AG04450 (cell line): ENCODE measurements around the gene NCLN. TPM values are rescaled to one million over a fixed set of nuclear protein-coding genes. Genes with fewer than 3 reads are reported as not detected.
A peak's percentile ranks its signal among the peaks of the same experiment; 100 is the strongest.
"Not testable (repeated sequence)": the region's sequence is repeated elsewhere in the genome, so short reads cannot be mapped to it uniquely, and the experiment has no call there.

Experiments used
- CTCF ChIA-PET: fragments of 300-600, 350-600 bp; formaldehyde crosslinking; extraction: SDS; loops from one replicate; lab custom pipeline; 2022; ENCODE audit warnings: antibody characterized with exemption, inconsistent platforms; lab: Charles Lee
- POLR2A ChIA-PET: fragments of 350-600 bp; formaldehyde crosslinking; extraction: SDS; loops from one replicate; lab custom pipeline; 2021; ENCODE audit warnings: antibody characterized with exemption, inconsistent platforms; lab: Yijun Ruan, JAX
- DNase-seq: peaks from one replicate; pipeline ENCODE4 v3.0.0-alpha.2; 2011; ENCODE audit warnings: low read depth, low spot score
- H3K27ac ChIP-seq: one replicate; pipeline ENCODE4 v1.5.1; 2012; ENCODE audit warnings: low read depth, low read length, control low read depth
- H3K27me3 ChIP-seq: one replicate; pipeline ENCODE4 v1.6.0; 2012; ENCODE audit warnings: low read length; ENCODE audit not compliant: control insufficient read depth, insufficient read depth
- H3K4me3 ChIP-seq: 2 replicates; pipeline ENCODE4 v1.5.1; 2011; ENCODE audit warnings: mild to moderate bottlenecking, low read depth, low read length, control low read depth
- H3K9me3 ChIP-seq: 2 replicates; pipeline ENCODE4 v1.5.1; 2012; ENCODE audit warnings: low read length; ENCODE audit not compliant: control insufficient read depth, insufficient read depth
- polyA plus RNA-seq: library from polyadenylated mRNA; depleted of rRNA; stranded (reverse); fragments of >200 nt; gene quantifications from 2 replicates; pipeline ENCODE4 v1.2.3, GENCODE V29; 2011
- TF ChIP-seq, protein P1 (sequence below): IDR thresholded peaks from 2 replicates; pipeline ENCODE4 v1.5.1; 2011; ENCODE audit warnings: low read depth, low read length, control low read depth, inconsistent platforms

NCLN gene
- polyA plus RNA-seq, 1 experiment: 27.1 TPM

DNA sequence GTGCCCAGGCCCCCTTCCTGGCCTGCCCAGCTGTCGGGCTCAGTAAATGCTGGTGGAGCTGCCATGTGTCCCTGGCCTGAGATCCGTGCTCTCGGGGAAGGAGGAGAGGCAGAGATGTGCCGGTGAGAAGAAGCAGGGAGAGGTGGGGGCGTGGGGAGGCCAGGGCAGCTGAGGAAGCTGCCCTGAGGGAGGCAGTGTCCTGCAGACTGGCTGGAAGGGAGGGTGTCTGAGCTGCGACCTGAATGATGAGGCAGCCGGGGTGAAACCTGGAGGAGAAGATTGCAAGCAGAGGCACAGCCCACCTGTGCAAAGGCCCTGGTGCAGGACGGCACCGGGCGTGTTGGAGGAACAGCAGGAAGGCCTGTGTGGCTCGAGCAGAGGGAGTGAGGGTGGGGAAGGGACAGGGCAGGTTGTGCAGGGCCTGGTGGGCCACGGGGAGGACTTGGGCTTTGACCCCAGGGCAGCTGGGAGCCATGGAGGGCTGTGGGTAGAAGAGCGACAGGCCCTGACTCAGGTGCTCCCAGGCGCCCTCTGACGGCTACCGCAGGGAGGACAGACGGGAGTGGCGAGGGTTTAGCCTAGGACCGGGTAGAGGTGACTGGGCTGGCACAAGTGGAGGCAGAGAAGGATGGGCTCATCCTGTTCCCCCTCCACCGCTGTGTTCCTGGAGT, 24.8 kb downstream of the NCLN start:
- POLR2A ChIA-PET: interaction anchor here (1.0 kb wide), 1 partner anchor 260 kb away, joined by 3 read pairs; no protein-coding TSS in a partner anchor
- TF ChIP-seq, protein P1, sequence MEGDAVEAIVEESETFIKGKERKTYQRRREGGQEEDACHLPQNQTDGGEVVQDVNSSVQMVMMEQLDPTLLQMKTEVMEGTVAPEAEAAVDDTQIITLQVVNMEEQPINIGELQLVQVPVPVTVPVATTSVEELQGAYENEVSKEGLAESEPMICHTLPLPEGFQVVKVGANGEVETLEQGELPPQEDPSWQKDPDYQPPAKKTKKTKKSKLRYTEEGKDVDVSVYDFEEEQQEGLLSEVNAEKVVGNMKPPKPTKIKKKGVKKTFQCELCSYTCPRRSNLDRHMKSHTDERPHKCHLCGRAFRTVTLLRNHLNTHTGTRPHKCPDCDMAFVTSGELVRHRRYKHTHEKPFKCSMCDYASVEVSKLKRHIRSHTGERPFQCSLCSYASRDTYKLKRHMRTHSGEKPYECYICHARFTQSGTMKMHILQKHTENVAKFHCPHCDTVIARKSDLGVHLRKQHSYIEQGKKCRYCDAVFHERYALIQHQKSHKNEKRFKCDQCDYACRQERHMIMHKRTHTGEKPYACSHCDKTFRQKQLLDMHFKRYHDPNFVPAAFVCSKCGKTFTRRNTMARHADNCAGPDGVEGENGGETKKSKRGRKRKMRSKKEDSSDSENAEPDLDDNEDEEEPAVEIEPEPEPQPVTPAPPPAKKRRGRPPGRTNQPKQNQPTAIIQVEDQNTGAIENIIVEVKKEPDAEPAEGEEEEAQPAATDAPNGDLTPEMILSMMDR: peak; percentile 70
- Histone ChIP-seq H3K9me3 (no peaks in the 10 kb centered on the region; the same call in 1 of the 2 replicates), H3K27me3 (no peaks in the 10 kb centered on the region), H3K27ac (no peak overlapping the region), H3K4me3 (no peak overlapping the region)
- no peak for DNase-seq
- CTCF ChIA-PET: interaction anchor here (0.6 to 1.2 kb wide), 3 partner anchors 248 to 286 kb away, joined by 3 to 10 read pairs (median 4); no protein-coding TSS in a partner anchor

DNA sequence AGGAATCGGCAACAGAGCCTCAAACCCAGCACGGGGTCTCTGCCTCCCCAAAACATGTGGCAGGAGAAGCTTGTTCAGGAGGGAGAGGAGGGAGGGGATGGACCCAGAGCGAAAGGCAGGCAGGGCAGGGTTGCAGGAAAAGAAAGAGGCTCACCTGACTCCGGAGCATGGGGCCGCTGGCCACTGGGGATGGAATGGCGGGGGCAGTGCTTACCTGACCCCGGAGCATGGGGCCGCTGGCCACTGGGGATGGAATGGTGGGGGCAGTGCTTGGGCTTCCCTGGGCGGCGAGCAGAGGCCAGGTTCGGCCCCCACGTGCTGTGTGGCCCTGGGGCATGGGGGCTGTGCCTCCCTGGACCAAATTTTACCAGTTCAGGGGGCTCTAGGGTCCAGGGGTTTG, 25.5 kb downstream of the NCLN start:
- TF ChIP-seq, protein P1: no peak
- Histone ChIP-seq H3K27me3 (no peaks in the 10 kb centered on the region), H3K4me3 (no peak overlapping the region), H3K27ac (no peak overlapping the region), H3K9me3 (no peaks in the 10 kb centered on the region; the same call in 1 of the 2 replicates)
- no peak for DNase-seq
- CTCF ChIA-PET: interaction anchor here (0.7 to 0.8 kb wide), 3 partner anchors 249 to 916 kb away, joined by 3 read pairs; no protein-coding TSS in a partner anchor
- POLR2A ChIA-PET: interaction anchor here (1.0 kb wide), 1 partner anchor 261 kb away, joined by 3 read pairs; no protein-coding TSS in a partner anchor

DNA sequence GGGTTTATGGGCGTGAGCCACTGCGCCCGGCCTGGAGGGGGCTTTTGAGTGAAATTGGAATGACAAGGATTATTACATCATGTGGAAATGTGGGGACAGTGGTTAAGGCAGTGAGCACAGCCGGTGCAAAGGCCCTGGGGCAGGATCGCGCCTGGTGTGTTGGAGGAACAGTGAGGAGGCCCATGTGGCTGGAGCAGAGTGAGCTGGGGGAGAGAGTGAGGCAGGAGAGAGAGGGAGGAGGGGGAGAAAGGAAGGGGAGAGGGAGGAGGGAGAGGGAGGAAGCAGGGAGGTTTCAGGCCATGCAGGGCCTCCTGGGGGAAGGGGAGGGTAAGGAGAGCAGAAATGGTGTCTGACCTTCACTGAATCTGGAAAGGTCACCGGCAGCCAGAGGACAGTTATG, 27.4 kb downstream of the NCLN start:
- no peaks in the 10 kb centered on the region for H3K27me3 ChIP-seq
- no peak for DNase-seq
- H3K27ac ChIP-seq: no peak overlapping the region
- H3K4me3 ChIP-seq: no peak overlapping the region
- ChIA-PET POLR2A (no interaction called here), CTCF (interaction anchor here (0.6 kb wide), 2 partner anchors 92 to 262 kb away, joined by 3 to 7 read pairs; no protein-coding TSS in a partner anchor)
- no peaks in the 10 kb centered on the region; the same call in 1 of the 2 replicates for H3K9me3 ChIP-seq
- TF ChIP-seq, protein P1: no peak

DNA sequence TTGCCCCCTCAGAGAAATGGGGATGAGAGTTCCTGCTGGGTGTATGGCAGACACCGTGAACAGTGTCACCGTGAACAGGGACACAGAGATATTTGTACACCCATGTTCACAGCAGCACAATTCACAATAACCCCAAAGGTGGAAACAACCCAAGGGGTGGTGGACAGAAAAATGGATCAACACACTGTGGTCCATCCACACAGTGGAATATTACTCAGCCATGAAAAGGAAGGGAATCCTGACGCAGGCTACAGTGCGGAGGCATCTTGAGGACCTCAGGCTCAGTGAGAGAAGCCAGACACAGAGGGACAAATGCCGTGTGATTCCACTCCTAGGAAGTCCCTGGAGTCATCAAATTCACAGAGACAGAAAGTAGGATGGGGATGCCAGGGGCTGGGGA, 31.1 kb downstream of the NCLN start:
- Histone ChIP-seq H3K27ac (no peak overlapping the region), H3K4me3 (no peak overlapping the region), H3K27me3 (no peaks in the 10 kb centered on the region), H3K9me3 (no peaks in the 10 kb centered on the region; the same call in 1 of the 2 replicates)
- ChIA-PET POLR2A (interaction anchor here (0.7 kb wide), 1 partner anchor 75 kb away, joined by 7 read pairs; no protein-coding TSS in a partner anchor), CTCF (interaction anchor here (1.1 kb wide), 1 partner anchor 266 kb away, joined by 5 read pairs; no protein-coding TSS in a partner anchor)
- TF ChIP-seq, protein P1: no peak
- no peak for DNase-seq

DNA sequence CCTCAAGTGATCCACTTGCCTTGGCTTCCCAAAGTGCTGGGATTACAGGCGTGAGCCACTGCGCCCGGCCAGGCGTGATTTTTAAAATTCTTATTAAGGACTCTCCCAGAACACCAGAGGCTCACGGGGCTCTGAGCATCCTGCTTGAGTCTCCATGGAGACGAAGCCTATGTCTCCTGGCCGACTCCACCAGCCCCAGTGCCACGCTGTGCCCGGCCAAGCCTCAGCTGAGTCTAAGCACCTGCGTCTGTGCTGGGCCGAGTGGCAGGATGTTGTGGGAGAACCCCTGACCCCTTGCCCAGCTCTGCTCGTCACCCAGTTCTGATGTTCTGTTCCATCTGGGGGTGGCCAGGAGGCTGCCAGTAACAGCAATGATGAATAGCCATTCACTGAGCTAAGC, 34.8 kb downstream of the NCLN start:
- CTCF ChIA-PET: interaction anchor here (0.5 kb wide), 1 partner anchor 360 kb away, joined by 3 read pairs; no protein-coding TSS in a partner anchor
- no peak for DNase-seq
- no peak overlapping the region for H3K27ac ChIP-seq
- POLR2A ChIA-PET: no interaction called here
- H3K27me3 ChIP-seq: peaks cover 6% of the 10 kb centered on the region
- TF ChIP-seq, protein P1: no peak
- H3K4me3 ChIP-seq: no peak overlapping the region
- no peaks in the 10 kb centered on the region; the same call in 1 of the 2 replicates for H3K9me3 ChIP-seq

DNA sequence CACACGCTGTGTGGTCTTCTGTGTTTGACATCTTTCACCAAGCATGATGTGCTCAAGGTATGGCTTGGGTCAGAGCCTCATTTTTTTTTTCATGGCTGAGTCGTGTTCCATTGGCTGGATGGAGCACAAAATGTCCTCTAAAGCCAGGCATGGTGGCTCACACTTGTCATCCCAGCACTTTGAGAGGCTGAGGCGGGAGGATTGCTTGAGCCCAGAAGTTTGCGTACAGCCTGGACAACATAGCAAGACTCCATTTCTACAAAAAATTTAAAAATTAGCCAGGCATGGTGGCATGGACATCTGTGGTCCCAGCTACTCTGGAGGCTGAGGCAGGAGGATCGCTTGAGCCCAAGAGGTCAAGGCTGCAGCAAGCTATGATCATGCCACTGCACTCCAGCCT, 35.8 kb downstream of the NCLN start:
- H3K27ac ChIP-seq, CTCF ChIA-PET, H3K4me3 ChIP-seq, H3K9me3 ChIP-seq, POLR2A ChIA-PET, DNase-seq: not testable (repeated sequence)
- H3K27me3 ChIP-seq: peaks cover 16% of the 10 kb centered on the region
